Measurements from ENCODE around the gene IZUMO2. TPM values are rescaled to one million over a fixed set of nuclear protein-coding genes. Genes with fewer than 3 reads are reported as not detected.
"Not testable (repeated sequence)": the region's sequence is repeated elsewhere in the genome, so short reads cannot be mapped to it uniquely, and the experiment has no call there.

Gene IZUMO2
- total RNA-seq, 1 experiment from 2014 or later, result not detected

GRCh38 chr19:50184196-50184595, 21.1 kb upstream of the IZUMO2 start:
- DNase-seq (ENCODE audit: low spot score), result no peak

GRCh38 chr19:50181121-50181520, 18.0 kb upstream of the IZUMO2 start:
- DNase-seq (ENCODE audit: low spot score), result no peak

- DNase-seq (ENCODE audit: low spot score), result peak; percentile 84
Measured at GRCh38 chr19:50178859-50179537, 15.9 kb upstream of the IZUMO2 start.

GRCh38 chr19:50178320-50178719, 15.2 kb upstream of the IZUMO2 start:
- no peak for DNase-seq (ENCODE audit: low spot score)

GRCh38 chr19:50176775-50177174, 13.7 kb upstream of the IZUMO2 start:
- DNase-seq (ENCODE audit: low spot score), result no peak

GRCh38 chr19:50175924-50176323, 12.8 kb upstream of the IZUMO2 start:
- DNase-seq (ENCODE audit: low spot score), result no peak

GRCh38 chr19:50174100-50174793, 11.2 kb upstream of the IZUMO2 start:
- DNase-seq (ENCODE audit: low spot score), result no peak

GRCh38 chr19:50173127-50173526, 10.0 kb upstream of the IZUMO2 start:
- peak; percentile 82 for DNase-seq (ENCODE audit: low spot score)

GRCh38 chr19:50172726-50173125, 9.6 kb upstream of the IZUMO2 start:
- no peak for DNase-seq (ENCODE audit: low spot score)

- DNase-seq (ENCODE audit: low spot score), result no peak
Measured at GRCh38 chr19:50171752-50172151, 8.7 kb upstream of the IZUMO2 start.

- DNase-seq (ENCODE audit: low spot score), result peak; percentile 76
Measured at GRCh38 chr19:50167314-50167721, 4.2 kb upstream of the IZUMO2 start.

GRCh38 chr19:50159078-50159477, 4.0 kb downstream of the IZUMO2 start:
- no peak for DNase-seq (ENCODE audit: low spot score)

GRCh38 chr19:50158577-50158976, 4.5 kb downstream of the IZUMO2 start:
- no peak for DNase-seq (ENCODE audit: low spot score)

GRCh38 chr19:50155520-50156109, 7.5 kb downstream of the IZUMO2 start:
- DNase-seq (ENCODE audit: low spot score), result no peak

GRCh38 chr19:50154529-50154928, 8.6 kb downstream of the IZUMO2 start:
- no peak for DNase-seq (ENCODE audit: low spot score)

- DNase-seq (ENCODE audit: low spot score), result no peak
Measured at GRCh38 chr19:50152578-50152977, 10.5 kb downstream of the IZUMO2 start.

GRCh38 chr19:50148528-50148927, 14.6 kb downstream of the IZUMO2 start:
- no peak for DNase-seq (ENCODE audit: low spot score)

GRCh38 chr19:50147462-50148423, 15.3 kb downstream of the IZUMO2 start:
- DNase-seq (ENCODE audit: low spot score), result peak; percentile 97

GRCh38 chr19:50141921-50142320, 21.2 kb downstream of the IZUMO2 start:
- DNase-seq (ENCODE audit: low spot score), result not testable (repeated sequence)

GRCh38 chr19:50140118-50140845, 22.8 kb downstream of the IZUMO2 start:
- DNase-seq (ENCODE audit: low spot score), result not testable (repeated sequence)

All from H4 (cell line).